HepG2 (cell line): Measurements from ENCODE around the gene PUM1. TPM values are rescaled to one million over a fixed set of nuclear protein-coding genes. Genes with fewer than 3 reads are reported as not detected.

Source experiments
- ATAC-seq: fragments of 200-7000 bp; cut with Tn5 transposase; 3 replicates; pipeline ENCODE4 v1.9.1; 2020; ENCODE audit warnings: mild to moderate bottlenecking, moderate library complexity
- BruUV-seq: library from RNA; stranded (reverse); fragments of 400-500 nt; replicated peaks from 2 replicates; lab custom pipeline; 2021; lab: Mats Ljungman, UMichigan
- CTCF ChIA-PET: fragments of 300-600 bp; formaldehyde crosslinking; extraction: SDS; loops from one replicate; lab custom pipeline; 2021; ENCODE audit warnings: low total read pairs, inconsistent platforms, low intra/inter-chr PET ratio; lab: Yijun Ruan, JAX
- POLR2A ChIA-PET: fragments of 350-600 bp; sonication (Branson Sonifier 250); formaldehyde crosslinking; loops from one replicate; lab custom pipeline; 2020; ENCODE audit warnings: antibody characterized with exemption, inconsistent platforms; lab: Yijun Ruan, JAX
- DNase-seq: peaks from one replicate; pipeline ENCODE4 v3.0.0-alpha.2; 2015; ENCODE audit warnings: low spot score
- FAIRE-seq: peaks from 3 replicates; lab custom pipeline; 2011; peaks lifted over from hg19 to GRCh38; lab: Jason Lieb, UNC
- H2AFZ ChIP-seq: one replicate; pipeline ENCODE4 v1.6.1; 2011; ENCODE audit warnings: low read length, inconsistent platforms
- H3K27ac ChIP-seq: fragments of 300-600 bp; 3 replicates; pipeline ENCODE4 v1.8.0; 2011; ENCODE audit warnings: mixed run types, mild to moderate bottlenecking, mixed read lengths, low read length, inconsistent platforms; ENCODE audit not compliant: insufficient read depth; ENCODE audit errors: extremely low read length
- H3K27me3 ChIP-seq, 2 experiments: fragments of 200-600 bp in 1 of 2; 2 replicates in 1 of 2; 3 replicates in 1 of 2; pipeline versions ENCODE4 v1.6.0 to v1.8.0; 2011; ENCODE audit warnings: low read length in 2 of 2, mild to moderate bottlenecking in 2 of 2, moderate library complexity in 2 of 2, inconsistent platforms in 1 of 2; ENCODE audit not compliant: insufficient read depth in 2 of 2, control insufficient read depth in 1 of 2
- H3K36me3 ChIP-seq, 2 experiments: fragments of 200-600 bp in 1 of 2; replicated peaks in 1 of 2; 2 replicates in 1 of 2; 3 replicates in 1 of 2; pipeline versions ENCODE4 v1.5.1 to v1.8.0; 2011; ENCODE audit warnings: low read length in 2 of 2, inconsistent platforms in 1 of 2; ENCODE audit not compliant: insufficient read depth in 2 of 2, control insufficient read depth in 1 of 2
- H3K4me1 ChIP-seq: 2 replicates; pipeline ENCODE4 v1.5.1; 2012; ENCODE audit warnings: low read length, inconsistent platforms; ENCODE audit not compliant: insufficient read depth
- H3K4me2 ChIP-seq: 2 replicates; pipeline ENCODE4 v1.6.0; 2011; ENCODE audit warnings: low read depth, low read length, inconsistent platforms
- H3K4me3 ChIP-seq, 3 experiments: fragments of 200-600 bp in 1 of 3; sonication (generic), shearing (Covaris generic) in 1 of 3; replicated peaks in 1 of 3; 2 replicates each; pipeline ENCODE4 v1.5.1; 2011 to 2016; ENCODE audit warnings: low read length in 3 of 3, inconsistent platforms in 2 of 3, low read depth in 2 of 3, mild to moderate bottlenecking in 2 of 3, control low read depth in 1 of 3, mixed read lengths in 1 of 3; ENCODE audit not compliant: insufficient read depth in 1 of 3
- H3K79me2 ChIP-seq: one replicate; pipeline ENCODE4 v1.6.1; 2011; ENCODE audit warnings: low read length, inconsistent platforms; ENCODE audit not compliant: insufficient read depth
- H3K9ac ChIP-seq: 2 replicates; pipeline ENCODE4 v1.6.0; 2011; ENCODE audit warnings: mild to moderate bottlenecking, low read depth, low read length, inconsistent platforms; ENCODE audit not compliant: insufficient read depth
- H3K9me3 ChIP-seq: 2 replicates; pipeline ENCODE4 v1.5.1; 2012; ENCODE audit warnings: mild to moderate bottlenecking, low read length
- H4K20me1 ChIP-seq: 2 replicates; pipeline ENCODE4 v1.6.0; 2011; ENCODE audit warnings: inconsistent platforms, mild to moderate bottlenecking, low read length, moderate library complexity; ENCODE audit not compliant: insufficient read depth
- ATF5 ChIP-seq: sonication (generic); formaldehyde crosslinking; IDR thresholded peaks from 2 replicates; pipeline ENCODE4 v1.4.0; 2020; ENCODE audit warnings: mild to moderate bottlenecking, low read depth, missing genetic modification reagents
- CBX2 ChIP-seq, 2 experiments: fragments of 200-600 bp in 1 of 2; sonication (generic); formaldehyde crosslinking in 1 of 2; IDR thresholded peaks; 2 replicates each; pipeline versions ENCODE4 v1.7.0 to v1.8.1; 2018 to 2022; ENCODE audit warnings: low read depth in 2 of 2, low read length in 1 of 2, mild to moderate bottlenecking in 1 of 2, missing genetic modification reagents in 1 of 2
- EEA1 ChIP-seq: sonication (generic); formaldehyde crosslinking; IDR thresholded peaks from 2 replicates; pipeline ENCODE4 v1.5.1; 2020; ENCODE audit warnings: mild to moderate bottlenecking, missing genetic modification reagents, borderline replicate concordance
- KLF13 ChIP-seq: sonication (generic); formaldehyde crosslinking; IDR thresholded peaks from 2 replicates; pipeline ENCODE4 v1.4.0; 2020; ENCODE audit warnings: mild to moderate bottlenecking, missing genetic modification reagents
- PLRG1 ChIP-seq: fragments of 450-650 bp; conservative IDR thresholded peaks from 2 replicates; pipeline ENCODE4 v1.6.1; 2016
- SALL1 ChIP-seq: sonication (generic); formaldehyde crosslinking; IDR thresholded peaks from 2 replicates; pipeline ENCODE4 v1.8.0; 2022; ENCODE audit warnings: mild to moderate bottlenecking, missing genetic modification reagents
- ZBTB20 ChIP-seq: sonication (generic); formaldehyde crosslinking; IDR thresholded peaks from 2 replicates; pipeline ENCODE4 v1.8.1; 2023; ENCODE audit warnings: missing genetic modification reagents, low read depth, mild to moderate bottlenecking, borderline replicate concordance
- ZBTB4 ChIP-seq: sonication (generic); formaldehyde crosslinking; IDR thresholded peaks from 2 replicates; pipeline ENCODE4 v1.4.0; 2020; ENCODE audit warnings: missing genetic modification reagents, mild to moderate bottlenecking, borderline replicate concordance
- ZNF263 ChIP-seq: sonication (generic); formaldehyde crosslinking; IDR thresholded peaks from 2 replicates; pipeline ENCODE4 v1.4.0; 2020; ENCODE audit warnings: missing genetic modification reagents
- ZNF331 ChIP-seq: sonication (generic); formaldehyde crosslinking; IDR thresholded peaks from 2 replicates; pipeline ENCODE4 v1.4.0; 2020; ENCODE audit warnings: missing genetic modification reagents
- ZNF362 ChIP-seq: sonication (generic); formaldehyde crosslinking; IDR thresholded peaks from 2 replicates; pipeline ENCODE4 v1.4.0; 2020; ENCODE audit warnings: missing genetic modification reagents, mild to moderate bottlenecking, borderline replicate concordance
- ZNF44 ChIP-seq: sonication (generic); formaldehyde crosslinking; IDR thresholded peaks from 2 replicates; pipeline ENCODE4 v1.5.1; 2020; ENCODE audit warnings: mild to moderate bottlenecking, missing genetic modification reagents
- ZNF607 ChIP-seq: sonication (generic); formaldehyde crosslinking; IDR thresholded peaks from 2 replicates; pipeline ENCODE4 v1.5.1; 2020; ENCODE audit warnings: missing genetic modification reagents, mild to moderate bottlenecking, borderline replicate concordance
- WGBS: methylation state at CpG from one replicate; pipeline ENCODE4 v1.1.6; 2017; ENCODE audit warnings: low lambda C conversion rate; 5-methylcytosine and 5-hydroxymethylcytosine counted together
- in situ Hi-C: cut with HindIII; loops from 2 replicates; pipeline ENCODE4 v1.10.0; 2017; ENCODE audit warnings: low pct_unique_long_range_greater_than_20kb; ENCODE audit not compliant: extremely low pct_ligation_motif_present
- intact Hi-C: fragments of 100-400 bp; cut with micrococcal nuclease; formaldehyde crosslinking; loops from one replicate; pipeline ENCODE4 v1.10.0; 2022; ENCODE audit not compliant: unreplicated experiment
- polyA plus RNA-seq, 8 experiments: library from polyadenylated mRNA; depleted of rRNA in 3 of 8; stranded (reverse) in 7 of 8; unstranded in 1 of 8; fragments of >200 nt; fragmentation: Illumina TruSeq in 4 of 8; extraction: Trizol in 4 of 8; gene quantifications; 2 replicates each; pipeline versions ENCODE4 v1.2.1 to v1.2.3, GENCODE V29; 2011 to 2016; ENCODE audit warnings: low read depth in 4 of 8, missing spikeins in 1 of 8, mixed read lengths in 1 of 8; ENCODE audit not compliant: insufficient read depth in 1 of 8
- total RNA-seq, 5 experiments: library from RNA; depleted of rRNA; stranded (reverse); fragments of >200 nt; fragmentation: Illumina TruSeq; extraction: Trizol; gene quantifications; 2 replicates each; pipeline ENCODE4 v1.2.3, GENCODE V29; 2016; ENCODE audit warnings: low read depth in 1 of 5

The PUM1 gene
- total and polyA plus RNA-seq, 2 of the 13 experiments (the other 11 are each of a cell fraction or from before 2014, with no cell fraction given): 64.7 to 91.0 TPM

- Histone ChIP-seq H3K9ac (no peak overlapping the region), H3K27me3 (no peaks in the 10 kb centered on the region), H3K9me3 (no peaks in the 10 kb centered on the region), H4K20me1 (peaks cover 68% of the 10 kb centered on the region), H3K4me3 (no peak overlapping the region), H3K36me3 (peaks cover 10 to 55% of the 10 kb centered on the region in 2 experiments), H2AFZ (no peak overlapping the region), H3K27ac (peak overlapping the region; percentile 50), H3K4me2 (no peak overlapping the region), H3K79me2 (peaks cover 54% of the 10 kb centered on the region), H3K4me1 (peaks cover 49% of the 10 kb centered on the region)
- ATAC-seq (no peak), DNase-seq (no peak), FAIRE-seq (no peak)
- no TSS peak for BruUV-seq
- CTCF ChIA-PET: no interaction called here
- POLR2A ChIA-PET: interaction anchor here (0.7 kb wide), 1 partner anchor 120 kb away, joined by 3 read pairs; no protein-coding TSS in a partner anchor
- in situ Hi-C loops: no loop called here
- intact Hi-C loops: no loop called here
- no peak for TF ChIP-seq SALL1 (CRISPR knock-in tag)
- no peak for TF ChIP-seq ZBTB4 (CRISPR knock-in tag)
- TF ChIP-seq ZNF44: no peak
- no peak for TF ChIP-seq PLRG1
- TF ChIP-seq ZNF607 (CRISPR knock-in tag): no peak
- TF ChIP-seq CBX2 (IDR thresholded peaks at IDR 0.05; ENCODE audit: low read depth, low read length): no peak
- TF ChIP-seq CBX2 (CRISPR knock-in tag; IDR thresholded peaks at IDR 0.05; ENCODE audit: low read depth): no peak
- TF ChIP-seq EEA1 (CRISPR knock-in tag): no peak
- no peak for TF ChIP-seq ZNF362 (CRISPR knock-in tag)
- TF ChIP-seq ATF5 (CRISPR knock-in tag): no peak
- TF ChIP-seq KLF13: no peak
- no peak for TF ChIP-seq ZBTB20 (CRISPR knock-in tag)
- TF ChIP-seq ZNF263 (CRISPR knock-in tag): no peak
- TF ChIP-seq ZNF331 (CRISPR knock-in tag): no peak
- 98% methylated on average over 4 of the region's 4 CpGs for WGBS
Measured at GRCh38 chr1:30974536-30974935, 91.0 kb downstream of the PUM1 start.
